ENCODE data around the gene IQCB1.
"Not testable (repeated sequence)": the region's sequence is repeated elsewhere in the genome, so short reads cannot be mapped to it uniquely, and the experiment has no call there.

The IQCB1 gene

GRCh38 chr3:121834671-121835464 lies at the start of gene IQCB1, which contains the start of gene EAF2:
Gene IQCB1 (minus strand): TSS chr3:121835060. CDS start chr3:121828960, 6,100 bp downstream.
Gene EAF2 (plus strand): TSS chr3:121835209. CDS start chr3:121835286, 77 bp downstream.
- DNase-seq: peak; percentile 95

GRCh38 chr3:121883507-121883906 lies 48.6 kb upstream of the IQCB1 start:
- no peak for DNase-seq

GRCh38 chr3:121878411-121878810 lies 43.6 kb upstream of the IQCB1 start:
- no peak for DNase-seq

GRCh38 chr3:121871430-121871829 lies 36.6 kb upstream of the IQCB1 start:
- DNase-seq: no peak

GRCh38 chr3:121870717-121871116 lies 35.9 kb upstream of the IQCB1 start:
- DNase-seq: no peak

- DNase-seq: no peak
Measured at GRCh38 chr3:121869736-121870135, 34.9 kb upstream of the IQCB1 start.

- no peak for DNase-seq
Measured at GRCh38 chr3:121863801-121864200, 28.9 kb upstream of the IQCB1 start.

- not testable (repeated sequence) for DNase-seq
Measured at GRCh38 chr3:121863247-121863646, 28.4 kb upstream of the IQCB1 start.

- not testable (repeated sequence) for DNase-seq
Measured at GRCh38 chr3:121857778-121858177, 22.9 kb upstream of the IQCB1 start.

- no peak for DNase-seq
Measured at GRCh38 chr3:121855555-121855954, 20.7 kb upstream of the IQCB1 start.

- DNase-seq: no peak
Measured at GRCh38 chr3:121852256-121852655, 17.4 kb upstream of the IQCB1 start.

GRCh38 chr3:121844892-121845291 lies 10.0 kb upstream of the IQCB1 start:
- no peak for DNase-seq

GRCh38 chr3:121839962-121840361 lies 5.1 kb upstream of the IQCB1 start:
- no peak for DNase-seq

- no peak for DNase-seq
Measured at GRCh38 chr3:121836481-121836880, 1.6 kb upstream of the IQCB1 start.

- no peak for DNase-seq
Measured at GRCh38 chr3:121836064-121836463, 1.2 kb upstream of the IQCB1 start.

GRCh38 chr3:121835465-121835801 lies 573 bp upstream of the IQCB1 start:
- no peak for DNase-seq

- no peak for DNase-seq
Measured at GRCh38 chr3:121834157-121834670, 646 bp downstream of the IQCB1 start.

GRCh38 chr3:121822973-121823372 lies 11.9 kb downstream of the IQCB1 start:
- DNase-seq: no peak

GRCh38 chr3:121821421-121822199 lies 13.2 kb downstream of the IQCB1 start:
- DNase-seq: no peak

GRCh38 chr3:121819236-121819635 lies 15.6 kb downstream of the IQCB1 start:
- DNase-seq: no peak

GRCh38 chr3:121818578-121818977 lies 16.3 kb downstream of the IQCB1 start:
- no peak for DNase-seq

GRCh38 chr3:121817753-121818152 lies 17.1 kb downstream of the IQCB1 start:
- no peak for DNase-seq

GRCh38 chr3:121809249-121809648 lies 25.6 kb downstream of the IQCB1 start:
- DNase-seq: no peak

- DNase-seq: no peak
Measured at GRCh38 chr3:121803771-121804320, 31.0 kb downstream of the IQCB1 start.

All from CD4-positive, alpha-beta T cell treated with Interferon gamma for 1 hour (primary cell).